Liver (tissue), 3 donors: ENCODE data around the gene LARGE1.

ENCODE experiments used
- EGR1 ChIP-seq, 2 donors: IDR thresholded peaks; 2 replicates each; pipeline ENCODE4 v1.6.1; 2016 to 2018; ENCODE audit warnings: antibody characterized with exemption in 2 of 2, low read depth in 2 of 2
- HNF4G ChIP-seq: IDR thresholded peaks from 2 replicates; pipeline ENCODE4 v1.6.1; 2016; ENCODE audit warnings: antibody characterized with exemption
- JUND ChIP-seq, 2 donors: IDR thresholded peaks; 2 replicates each; pipeline ENCODE4 v1.6.1; 2016; ENCODE audit warnings: antibody characterized with exemption in 2 of 2
- RAD21 ChIP-seq, 2 donors: IDR thresholded peaks; 2 replicates each; pipeline ENCODE4 v1.6.1; 2016; ENCODE audit warnings: antibody characterized with exemption in 2 of 2, mild to moderate bottlenecking in 2 of 2
- SP1 ChIP-seq: IDR thresholded peaks from 2 replicates; pipeline ENCODE4 v1.6.1; 2018; ENCODE audit warnings: antibody characterized with exemption, mild to moderate bottlenecking
- TAF1 ChIP-seq: conservative IDR thresholded peaks from 2 replicates; pipeline ENCODE4 v1.6.1; 2016; ENCODE audit warnings: antibody characterized with exemption, mild to moderate bottlenecking
- YY1 ChIP-seq: IDR thresholded peaks from 2 replicates; pipeline ENCODE4 v1.6.1; 2016; ENCODE audit warnings: antibody characterized with exemption, mild to moderate bottlenecking
- TF ChIP-seq, protein P1 (sequence below): IDR thresholded peaks from 2 replicates; pipeline ENCODE4 v1.6.1; 2016; ENCODE audit warnings: antibody characterized with exemption, mild to moderate bottlenecking
- TF ChIP-seq, protein P2 (sequence below): fragments of 150-350 bp; IDR thresholded peaks from 2 replicates; pipeline ENCODE4 v1.5.1; 2017; ENCODE audit warnings: improper control_type of control experiment, low read depth, low read length; ENCODE audit not compliant: missing input control
- TF ChIP-seq, protein P3 (sequence below): IDR thresholded peaks from 2 replicates; pipeline ENCODE4 v1.6.1; 2016; ENCODE audit warnings: antibody characterized with exemption
- donor health status: healthy.
- donor health status: healthy.

DNA sequence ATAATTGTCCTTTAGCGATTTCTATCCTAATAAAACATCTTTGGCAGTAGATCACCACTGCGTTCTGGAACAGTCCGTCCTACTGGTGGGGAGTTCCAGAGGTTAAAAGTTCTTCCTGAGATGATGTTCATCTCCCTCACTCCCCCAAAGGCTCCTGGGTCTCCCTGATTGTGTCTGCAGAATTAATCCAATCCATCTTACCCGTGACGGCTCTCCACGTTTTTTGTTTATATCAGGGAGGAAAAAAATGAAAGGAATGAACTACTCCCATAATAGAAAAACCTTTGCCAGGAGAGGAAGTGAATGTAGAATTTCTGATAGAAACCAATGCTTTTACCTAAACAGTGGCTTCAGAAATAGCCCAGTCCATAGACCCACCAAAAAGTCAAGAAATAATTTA lies 81.6 kb downstream of the LARGE1 start:
- TF ChIP-seq, protein P1, sequence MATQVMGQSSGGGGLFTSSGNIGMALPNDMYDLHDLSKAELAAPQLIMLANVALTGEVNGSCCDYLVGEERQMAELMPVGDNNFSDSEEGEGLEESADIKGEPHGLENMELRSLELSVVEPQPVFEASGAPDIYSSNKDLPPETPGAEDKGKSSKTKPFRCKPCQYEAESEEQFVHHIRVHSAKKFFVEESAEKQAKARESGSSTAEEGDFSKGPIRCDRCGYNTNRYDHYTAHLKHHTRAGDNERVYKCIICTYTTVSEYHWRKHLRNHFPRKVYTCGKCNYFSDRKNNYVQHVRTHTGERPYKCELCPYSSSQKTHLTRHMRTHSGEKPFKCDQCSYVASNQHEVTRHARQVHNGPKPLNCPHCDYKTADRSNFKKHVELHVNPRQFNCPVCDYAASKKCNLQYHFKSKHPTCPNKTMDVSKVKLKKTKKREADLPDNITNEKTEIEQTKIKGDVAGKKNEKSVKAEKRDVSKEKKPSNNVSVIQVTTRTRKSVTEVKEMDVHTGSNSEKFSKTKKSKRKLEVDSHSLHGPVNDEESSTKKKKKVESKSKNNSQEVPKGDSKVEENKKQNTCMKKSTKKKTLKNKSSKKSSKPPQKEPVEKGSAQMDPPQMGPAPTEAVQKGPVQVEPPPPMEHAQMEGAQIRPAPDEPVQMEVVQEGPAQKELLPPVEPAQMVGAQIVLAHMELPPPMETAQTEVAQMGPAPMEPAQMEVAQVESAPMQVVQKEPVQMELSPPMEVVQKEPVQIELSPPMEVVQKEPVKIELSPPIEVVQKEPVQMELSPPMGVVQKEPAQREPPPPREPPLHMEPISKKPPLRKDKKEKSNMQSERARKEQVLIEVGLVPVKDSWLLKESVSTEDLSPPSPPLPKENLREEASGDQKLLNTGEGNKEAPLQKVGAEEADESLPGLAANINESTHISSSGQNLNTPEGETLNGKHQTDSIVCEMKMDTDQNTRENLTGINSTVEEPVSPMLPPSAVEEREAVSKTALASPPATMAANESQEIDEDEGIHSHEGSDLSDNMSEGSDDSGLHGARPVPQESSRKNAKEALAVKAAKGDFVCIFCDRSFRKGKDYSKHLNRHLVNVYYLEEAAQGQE = no peak
- TF ChIP-seq, protein P2, sequence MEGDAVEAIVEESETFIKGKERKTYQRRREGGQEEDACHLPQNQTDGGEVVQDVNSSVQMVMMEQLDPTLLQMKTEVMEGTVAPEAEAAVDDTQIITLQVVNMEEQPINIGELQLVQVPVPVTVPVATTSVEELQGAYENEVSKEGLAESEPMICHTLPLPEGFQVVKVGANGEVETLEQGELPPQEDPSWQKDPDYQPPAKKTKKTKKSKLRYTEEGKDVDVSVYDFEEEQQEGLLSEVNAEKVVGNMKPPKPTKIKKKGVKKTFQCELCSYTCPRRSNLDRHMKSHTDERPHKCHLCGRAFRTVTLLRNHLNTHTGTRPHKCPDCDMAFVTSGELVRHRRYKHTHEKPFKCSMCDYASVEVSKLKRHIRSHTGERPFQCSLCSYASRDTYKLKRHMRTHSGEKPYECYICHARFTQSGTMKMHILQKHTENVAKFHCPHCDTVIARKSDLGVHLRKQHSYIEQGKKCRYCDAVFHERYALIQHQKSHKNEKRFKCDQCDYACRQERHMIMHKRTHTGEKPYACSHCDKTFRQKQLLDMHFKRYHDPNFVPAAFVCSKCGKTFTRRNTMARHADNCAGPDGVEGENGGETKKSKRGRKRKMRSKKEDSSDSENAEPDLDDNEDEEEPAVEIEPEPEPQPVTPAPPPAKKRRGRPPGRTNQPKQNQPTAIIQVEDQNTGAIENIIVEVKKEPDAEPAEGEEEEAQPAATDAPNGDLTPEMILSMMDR = no peak
- TF ChIP-seq TAF1 = no peak
- TF ChIP-seq YY1 = no peak
- TF ChIP-seq JUND (IDR thresholded peaks at IDR 0.05) = no peak
- no peak for TF ChIP-seq RAD21 (IDR thresholded peaks at IDR 0.05)
- TF ChIP-seq SP1 = no peak
- TF ChIP-seq, protein P3, sequence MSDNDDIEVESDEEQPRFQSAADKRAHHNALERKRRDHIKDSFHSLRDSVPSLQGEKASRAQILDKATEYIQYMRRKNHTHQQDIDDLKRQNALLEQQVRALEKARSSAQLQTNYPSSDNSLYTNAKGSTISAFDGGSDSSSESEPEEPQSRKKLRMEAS = no peak
- TF ChIP-seq HNF4G = no peak
- TF ChIP-seq EGR1 (IDR thresholded peaks at IDR 0.05; ENCODE audit: low read depth in 2 of 2) = no peak
